ENCODE data around the gene KHDRBS2.

DNA sequence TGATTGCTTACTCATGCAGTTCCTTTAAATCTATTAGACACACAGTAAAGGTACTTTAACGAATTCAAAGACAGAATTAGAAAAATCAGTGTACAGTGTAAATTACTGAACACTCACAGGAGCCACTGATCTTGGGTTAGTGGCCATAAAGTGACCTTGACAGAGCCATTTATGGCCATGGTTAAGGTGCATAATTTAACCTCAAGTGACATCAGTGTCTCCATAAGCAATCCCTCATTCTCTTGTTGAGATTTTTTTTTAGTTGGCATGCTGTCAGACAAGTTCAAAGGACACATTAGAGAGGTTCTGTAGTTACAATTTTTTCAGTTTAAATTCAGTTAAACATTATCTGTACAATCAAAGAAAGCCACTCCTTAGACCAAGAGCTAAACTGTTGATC is 334.4 kb downstream of the KHDRBS2 start:
- TF ChIP-seq EZH2 (IDR thresholded peaks at IDR 0.05; ENCODE audit: borderline replicate concordance, insufficient read depth, low read depth, low read length, poor library complexity, severe bottlenecking): no peak
- TF ChIP-seq, protein P1, sequence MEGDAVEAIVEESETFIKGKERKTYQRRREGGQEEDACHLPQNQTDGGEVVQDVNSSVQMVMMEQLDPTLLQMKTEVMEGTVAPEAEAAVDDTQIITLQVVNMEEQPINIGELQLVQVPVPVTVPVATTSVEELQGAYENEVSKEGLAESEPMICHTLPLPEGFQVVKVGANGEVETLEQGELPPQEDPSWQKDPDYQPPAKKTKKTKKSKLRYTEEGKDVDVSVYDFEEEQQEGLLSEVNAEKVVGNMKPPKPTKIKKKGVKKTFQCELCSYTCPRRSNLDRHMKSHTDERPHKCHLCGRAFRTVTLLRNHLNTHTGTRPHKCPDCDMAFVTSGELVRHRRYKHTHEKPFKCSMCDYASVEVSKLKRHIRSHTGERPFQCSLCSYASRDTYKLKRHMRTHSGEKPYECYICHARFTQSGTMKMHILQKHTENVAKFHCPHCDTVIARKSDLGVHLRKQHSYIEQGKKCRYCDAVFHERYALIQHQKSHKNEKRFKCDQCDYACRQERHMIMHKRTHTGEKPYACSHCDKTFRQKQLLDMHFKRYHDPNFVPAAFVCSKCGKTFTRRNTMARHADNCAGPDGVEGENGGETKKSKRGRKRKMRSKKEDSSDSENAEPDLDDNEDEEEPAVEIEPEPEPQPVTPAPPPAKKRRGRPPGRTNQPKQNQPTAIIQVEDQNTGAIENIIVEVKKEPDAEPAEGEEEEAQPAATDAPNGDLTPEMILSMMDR (IDR thresholded peaks at IDR 0.05): no peak
